HL-60 (cell line): ENCODE data around the gene OR52E1.

Source experiments
- POLR2AphosphoS5 ChIP-seq: IDR thresholded peaks from 2 replicates; pipeline ENCODE4 v1.6.1; 2012; ENCODE audit warnings: low read depth
- REST ChIP-seq: IDR thresholded peaks from 2 replicates; pipeline ENCODE4 v1.6.1; 2012; ENCODE audit warnings: low read depth; ENCODE audit not compliant: insufficient replicate concordance
- TF ChIP-seq, protein P1 (sequence below): IDR thresholded peaks from one replicate; pipeline ENCODE4 v1.5.1; 2011; ENCODE audit warnings: low read length, control low read depth, inconsistent platforms; ENCODE audit not compliant: insufficient read depth

DNA sequence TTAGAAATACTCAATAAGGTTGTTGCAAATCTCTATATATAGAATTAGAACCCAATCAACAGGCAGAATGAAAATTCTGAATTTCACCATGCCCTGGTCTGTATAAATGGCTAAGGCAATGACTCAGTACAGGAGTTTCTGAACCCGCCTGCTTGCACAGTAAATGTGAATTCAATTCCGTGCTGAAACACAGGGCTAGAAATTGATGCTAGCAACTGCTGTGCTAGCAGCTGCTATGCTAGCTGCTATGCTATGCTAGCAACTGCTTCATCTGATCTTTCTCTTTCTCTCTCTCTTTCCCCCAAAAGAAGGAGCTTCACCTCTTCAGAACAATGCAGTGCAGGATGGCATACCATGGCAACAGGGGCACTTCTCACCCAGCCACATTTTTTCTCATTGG, 32.7 kb upstream of the OR52E1 start:
- TF ChIP-seq, protein P1, sequence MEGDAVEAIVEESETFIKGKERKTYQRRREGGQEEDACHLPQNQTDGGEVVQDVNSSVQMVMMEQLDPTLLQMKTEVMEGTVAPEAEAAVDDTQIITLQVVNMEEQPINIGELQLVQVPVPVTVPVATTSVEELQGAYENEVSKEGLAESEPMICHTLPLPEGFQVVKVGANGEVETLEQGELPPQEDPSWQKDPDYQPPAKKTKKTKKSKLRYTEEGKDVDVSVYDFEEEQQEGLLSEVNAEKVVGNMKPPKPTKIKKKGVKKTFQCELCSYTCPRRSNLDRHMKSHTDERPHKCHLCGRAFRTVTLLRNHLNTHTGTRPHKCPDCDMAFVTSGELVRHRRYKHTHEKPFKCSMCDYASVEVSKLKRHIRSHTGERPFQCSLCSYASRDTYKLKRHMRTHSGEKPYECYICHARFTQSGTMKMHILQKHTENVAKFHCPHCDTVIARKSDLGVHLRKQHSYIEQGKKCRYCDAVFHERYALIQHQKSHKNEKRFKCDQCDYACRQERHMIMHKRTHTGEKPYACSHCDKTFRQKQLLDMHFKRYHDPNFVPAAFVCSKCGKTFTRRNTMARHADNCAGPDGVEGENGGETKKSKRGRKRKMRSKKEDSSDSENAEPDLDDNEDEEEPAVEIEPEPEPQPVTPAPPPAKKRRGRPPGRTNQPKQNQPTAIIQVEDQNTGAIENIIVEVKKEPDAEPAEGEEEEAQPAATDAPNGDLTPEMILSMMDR = no peak
- TF ChIP-seq REST (no peak), POLR2AphosphoS5 (no peak)
